ENCODE measurements around the gene CD3G. TPM values are rescaled to one million over a fixed set of nuclear protein-coding genes. Genes with fewer than 3 reads are reported as not detected.

Gene CD3G
- total RNA-seq, 4 donors from 2014 or later, result 0.13 to 0.33 (median 0.23) TPM; not detected in 1

GRCh38 chr11:118370774-118371173, 26.6 kb downstream of the CD3G start:
- Histone ChIP-seq H3K36me3 (peaks cover 85 to 100% (median 96%) of the 10 kb centered on the region in 4 donors), H3K4me1 (peaks cover 0 to under 1% (median 0%) of the 10 kb centered on the region in 4 donors), H3K4me3 (no peak overlapping the region), H3K9me3 (no peaks in the 10 kb centered on the region), H3K27me3 (no peaks in the 10 kb centered on the region), H3K27ac (replicated peaks in 1 of 4) (no peak overlapping the region)
- DNase-seq (ENCODE audit: extremely low spot score), result no peak
- WGBS, result 98% methylated on average over 4 of the region's 4 CpGs
- intact Hi-C loops (cut with DNase I), result no loop called here
- TF ChIP-seq POLR2A (IDR thresholded peaks at IDR 0.05; ENCODE audit: low read depth), result no peak
- TF ChIP-seq EP300 (IDR thresholded peaks at IDR 0.05), result no peak
- TF ChIP-seq CTCF (IDR thresholded peaks at IDR 0.05), result no peak
- no peak for TF ChIP-seq POLR2AphosphoS5 (IDR thresholded peaks at IDR 0.05)

- no peaks in the 10 kb centered on the region for H3K27me3 ChIP-seq
- 96% methylated on average over 2 of the region's 2 CpGs for WGBS
- DNase-seq (ENCODE audit: extremely low spot score), result no peak
- intact Hi-C loops (cut with DNase I), result no loop called here
- no peak overlapping the region for H3K4me3 ChIP-seq
- H3K36me3 ChIP-seq, result peaks cover 94 to 100% (median 97%) of the 10 kb centered on the region in 4 donors
- no peak overlapping the region for H3K27ac ChIP-seq (replicated peaks in 1 of 4)
- H3K4me1 ChIP-seq, result no peaks in the 10 kb centered on the region
- no peaks in the 10 kb centered on the region for H3K9me3 ChIP-seq
- TF ChIP-seq POLR2A (IDR thresholded peaks at IDR 0.05; ENCODE audit: low read depth) (no peak), CTCF (IDR thresholded peaks at IDR 0.05) (no peak), EP300 (IDR thresholded peaks at IDR 0.05) (no peak), POLR2AphosphoS5 (IDR thresholded peaks at IDR 0.05) (no peak)
These were observed 29.1 kb downstream of the CD3G start for GRCh38 chr11:118373263-118373662.

- no peak overlapping the region for H3K4me3 ChIP-seq
- peaks cover 93 to 100% (median 97%) of the 10 kb centered on the region in 4 donors for H3K36me3 ChIP-seq
- intact Hi-C loops (cut with DNase I), result no loop called here
- 92% methylated on average over 5 of the region's 5 CpGs for WGBS
- H3K9me3 ChIP-seq, result no peaks in the 10 kb centered on the region
- no peak for DNase-seq (ENCODE audit: extremely low spot score)
- TF ChIP-seq EP300 (IDR thresholded peaks at IDR 0.05) (no peak), CTCF (IDR thresholded peaks at IDR 0.05) (no peak), POLR2AphosphoS5 (IDR thresholded peaks at IDR 0.05) (no peak), POLR2A (IDR thresholded peaks at IDR 0.05; ENCODE audit: low read depth) (no peak)
- H3K27ac ChIP-seq (replicated peaks in 1 of 4), result no peak overlapping the region
- H3K27me3 ChIP-seq, result no peaks in the 10 kb centered on the region
- H3K4me1 ChIP-seq, result no peaks in the 10 kb centered on the region
These were observed 29.7 kb downstream of the CD3G start for GRCh38 chr11:118373871-118374270.

GRCh38 chr11:118374729-118375128, 30.6 kb downstream of the CD3G start:
- intact Hi-C loops (cut with DNase I), result no loop called here
- 71% methylated on average over 3 of the region's 3 CpGs for WGBS
- Histone ChIP-seq H3K9me3 (no peaks in the 10 kb centered on the region), H3K4me1 (no peaks in the 10 kb centered on the region), H3K27ac (replicated peaks in 1 of 4) (no peak overlapping the region), H3K36me3 (peaks cover 93 to 100% (median 97%) of the 10 kb centered on the region in 4 donors), H3K4me3 (no peak overlapping the region), H3K27me3 (no peaks in the 10 kb centered on the region)
- no peak for DNase-seq (ENCODE audit: extremely low spot score)
- no peak for TF ChIP-seq CTCF (IDR thresholded peaks at IDR 0.05)
- no peak for TF ChIP-seq POLR2AphosphoS5 (IDR thresholded peaks at IDR 0.05)
- no peak for TF ChIP-seq EP300 (IDR thresholded peaks at IDR 0.05)
- no peak for TF ChIP-seq POLR2A (IDR thresholded peaks at IDR 0.05; ENCODE audit: low read depth)

GRCh38 chr11:118375978-118376377, 31.8 kb downstream of the CD3G start:
- TF ChIP-seq EP300 (IDR thresholded peaks at IDR 0.05), result no peak
- no peak for TF ChIP-seq POLR2A (IDR thresholded peaks at IDR 0.05; ENCODE audit: low read depth)
- TF ChIP-seq CTCF (IDR thresholded peaks at IDR 0.05), result no peak
- no peak for TF ChIP-seq POLR2AphosphoS5 (IDR thresholded peaks at IDR 0.05)
- Histone ChIP-seq H3K36me3 (peaks cover 93 to 100% (median 97%) of the 10 kb centered on the region in 4 donors), H3K4me3 (no peak overlapping the region), H3K27me3 (no peaks in the 10 kb centered on the region), H3K9me3 (no peaks in the 10 kb centered on the region), H3K27ac (replicated peaks in 1 of 4) (no peak overlapping the region), H3K4me1 (no peaks in the 10 kb centered on the region)
- intact Hi-C loops (cut with DNase I), result no loop called here
- no peak for DNase-seq (ENCODE audit: extremely low spot score)
